Measurements from ENCODE around the gene CD58.

CD58 gene

GRCh38 chr1:116514708-116515525, 55.9 kb downstream of the CD58 start:
- peak; percentile 60 for DNase-seq (ENCODE audit: low spot score)
- no peak for TF ChIP-seq CTCF (IDR thresholded peaks at IDR 0.05; ENCODE audit: extremely low read depth, missing control alignments)

- DNase-seq (ENCODE audit: low spot score), result no peak
- no peak for TF ChIP-seq CTCF (IDR thresholded peaks at IDR 0.05; ENCODE audit: extremely low read depth, missing control alignments)
Observed at GRCh38 chr1:116513956-116514355, 56.9 kb downstream of the CD58 start.

GRCh38 chr1:116511459-116512019, 59.3 kb downstream of the CD58 start:
- no peak for TF ChIP-seq CTCF (IDR thresholded peaks at IDR 0.05; ENCODE audit: extremely low read depth, missing control alignments)
- DNase-seq (ENCODE audit: low spot score), result no peak

GRCh38 chr1:116510361-116510760, 60.5 kb downstream of the CD58 start:
- no peak for TF ChIP-seq CTCF (IDR thresholded peaks at IDR 0.05; ENCODE audit: extremely low read depth, missing control alignments)
- no peak for DNase-seq (ENCODE audit: low spot score)

- no peak for TF ChIP-seq CTCF (IDR thresholded peaks at IDR 0.05; ENCODE audit: extremely low read depth, missing control alignments)
- no peak for DNase-seq (ENCODE audit: low spot score)
Observed at GRCh38 chr1:116508984-116509980, 61.5 kb downstream of the CD58 start.

GRCh38 chr1:116508085-116508983, 62.5 kb downstream of the CD58 start:
- TF ChIP-seq CTCF (IDR thresholded peaks at IDR 0.05; ENCODE audit: extremely low read depth, missing control alignments), result no peak
- DNase-seq (ENCODE audit: low spot score), result no peak
